Liver (tissue), 3 donors: ENCODE measurements around the gene BRIP1.

ENCODE experiments used
- JUND ChIP-seq, 2 donors: IDR thresholded peaks; 2 replicates each; pipeline ENCODE4 v1.6.1; 2016; ENCODE audit warnings: antibody characterized with exemption in 2 of 2
- SP1 ChIP-seq: IDR thresholded peaks from 2 replicates; pipeline ENCODE4 v1.6.1; 2018; ENCODE audit warnings: antibody characterized with exemption, mild to moderate bottlenecking
- TF ChIP-seq, protein P1 (sequence below): IDR thresholded peaks from 2 replicates; pipeline ENCODE4 v1.6.1; 2016; ENCODE audit warnings: antibody characterized with exemption
- TF ChIP-seq, protein P2 (sequence below): fragments of 150-350 bp; IDR thresholded peaks from 2 replicates; pipeline ENCODE4 v1.5.1; 2017; ENCODE audit warnings: improper control_type of control experiment, low read depth, low read length; ENCODE audit not compliant: missing input control
- donor health status: healthy.
- donor health status: healthy.

DNA sequence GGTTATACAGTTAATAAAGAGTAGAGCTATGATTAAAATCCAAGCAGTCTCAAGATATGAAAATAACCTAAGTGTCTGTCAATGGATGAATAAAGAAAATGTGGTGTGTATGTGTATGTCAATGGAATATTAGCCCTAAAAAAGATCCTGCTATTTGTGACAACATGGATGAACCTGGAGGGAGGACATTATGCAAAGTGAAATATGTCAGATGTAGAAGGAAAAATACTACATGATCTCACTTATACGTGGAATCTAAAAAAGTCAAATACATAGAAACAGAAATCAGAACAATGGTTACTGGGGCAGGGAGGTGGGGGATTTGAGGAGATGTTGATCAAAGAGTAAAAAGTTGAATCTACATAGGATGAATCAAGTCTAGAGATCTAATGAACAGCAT, 20.4 kb downstream of the BRIP1 start:
- no peak for TF ChIP-seq JUND (IDR thresholded peaks at IDR 0.05)
- TF ChIP-seq, protein P1, sequence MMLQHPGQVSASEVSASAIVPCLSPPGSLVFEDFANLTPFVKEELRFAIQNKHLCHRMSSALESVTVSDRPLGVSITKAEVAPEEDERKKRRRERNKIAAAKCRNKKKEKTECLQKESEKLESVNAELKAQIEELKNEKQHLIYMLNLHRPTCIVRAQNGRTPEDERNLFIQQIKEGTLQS, result no peak
- no peak for TF ChIP-seq SP1
- TF ChIP-seq, protein P2, sequence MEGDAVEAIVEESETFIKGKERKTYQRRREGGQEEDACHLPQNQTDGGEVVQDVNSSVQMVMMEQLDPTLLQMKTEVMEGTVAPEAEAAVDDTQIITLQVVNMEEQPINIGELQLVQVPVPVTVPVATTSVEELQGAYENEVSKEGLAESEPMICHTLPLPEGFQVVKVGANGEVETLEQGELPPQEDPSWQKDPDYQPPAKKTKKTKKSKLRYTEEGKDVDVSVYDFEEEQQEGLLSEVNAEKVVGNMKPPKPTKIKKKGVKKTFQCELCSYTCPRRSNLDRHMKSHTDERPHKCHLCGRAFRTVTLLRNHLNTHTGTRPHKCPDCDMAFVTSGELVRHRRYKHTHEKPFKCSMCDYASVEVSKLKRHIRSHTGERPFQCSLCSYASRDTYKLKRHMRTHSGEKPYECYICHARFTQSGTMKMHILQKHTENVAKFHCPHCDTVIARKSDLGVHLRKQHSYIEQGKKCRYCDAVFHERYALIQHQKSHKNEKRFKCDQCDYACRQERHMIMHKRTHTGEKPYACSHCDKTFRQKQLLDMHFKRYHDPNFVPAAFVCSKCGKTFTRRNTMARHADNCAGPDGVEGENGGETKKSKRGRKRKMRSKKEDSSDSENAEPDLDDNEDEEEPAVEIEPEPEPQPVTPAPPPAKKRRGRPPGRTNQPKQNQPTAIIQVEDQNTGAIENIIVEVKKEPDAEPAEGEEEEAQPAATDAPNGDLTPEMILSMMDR, result no peak
